ENCODE measurements around the gene NDUFAF3.
A peak's percentile ranks its signal among the peaks of the same experiment; 100 is the strongest.

Gene NDUFAF3

GRCh38 chr3:49021813-49022687 lies at the start of gene NDUFAF3:
TSS of gene NDUFAF3 (plus strand) at chr3:49022121. CDS start at chr3:49022145, 24 bp downstream.
- DNase-seq = peak; percentile 52 to 92 (median 84)

- no peak for DNase-seq
Observed at GRCh38 chr3:48974076-48974864, 47.7 kb upstream of the NDUFAF3 start.

- no peak for DNase-seq
Observed at GRCh38 chr3:48979451-48979850, 42.5 kb upstream of the NDUFAF3 start.

- DNase-seq = no peak
Observed at GRCh38 chr3:48980295-48980694, 41.6 kb upstream of the NDUFAF3 start.

- DNase-seq = no peak
Observed at GRCh38 chr3:48982016-48982415, 39.9 kb upstream of the NDUFAF3 start.

GRCh38 chr3:48982686-48983085 lies 39.2 kb upstream of the NDUFAF3 start:
- no peak for DNase-seq

GRCh38 chr3:48983096-48983495 lies 38.8 kb upstream of the NDUFAF3 start:
- no peak for DNase-seq

GRCh38 chr3:48984663-48985062 lies 37.3 kb upstream of the NDUFAF3 start:
- no peak for DNase-seq

- DNase-seq = no peak
Observed at GRCh38 chr3:48985831-48986376, 36.0 kb upstream of the NDUFAF3 start.

- DNase-seq = no peak
Observed at GRCh38 chr3:48989126-48989795, 32.7 kb upstream of the NDUFAF3 start.

GRCh38 chr3:48989796-48990635 lies 31.9 kb upstream of the NDUFAF3 start, which contains the start of gene P4HTM:
TSS of gene P4HTM (plus strand) at chr3:48990241. CDS start at chr3:48990257, 16 bp downstream.
- DNase-seq = peak; percentile 36 to 94 (median 84)

- DNase-seq = peak in 24 of 51 donors; percentile 17 to 58 (median 28)
Observed at GRCh38 chr3:48990636-48991469, 31.1 kb upstream of the NDUFAF3 start.

- no peak for DNase-seq
Observed at GRCh38 chr3:48991851-48992545, 29.9 kb upstream of the NDUFAF3 start.

- no peak for DNase-seq
Observed at GRCh38 chr3:48993834-48994233, 28.1 kb upstream of the NDUFAF3 start.

GRCh38 chr3:48996640-48997039 lies 25.3 kb upstream of the NDUFAF3 start:
- no peak for DNase-seq

GRCh38 chr3:48997102-48997635 lies 24.8 kb upstream of the NDUFAF3 start:
- no peak for DNase-seq

- peak in 30 of 51 donors; percentile 20 to 79 (median 50) for DNase-seq
Observed at GRCh38 chr3:48997714-48998637, 23.9 kb upstream of the NDUFAF3 start.

Data from hypothalamus (tissue), 51 donors.